Stimulated activated naive CD4-positive, alpha-beta T cell (primary cell): ENCODE results near the gene TMEM74B.
"Not testable (repeated sequence)": the region's sequence is repeated elsewhere in the genome, so short reads cannot be mapped to it uniquely, and the experiment has no call there.

Experiments used
- DNase-seq, 6 experiments: peaks; one replicate each; lab custom pipeline; 2025; lab: John Stamatoyannopoulos, UW

TMEM74B gene

GRCh38 chr20:1184638-1185315 lies at the start of gene TMEM74B:
TMEM74B (minus strand) TSS chr20:1184981; CDS start chr20:1183801, 1,180 bp downstream.
- DNase-seq, result no peak

- DNase-seq, result no peak
Measured at GRCh38 chr20:1232286-1233111, 47.7 kb upstream of the TMEM74B start.

- no peak for DNase-seq
Measured at GRCh38 chr20:1229541-1229940, 44.8 kb upstream of the TMEM74B start.

GRCh38 chr20:1225783-1226654 lies 41.2 kb upstream of the TMEM74B start, which contains the start of gene RAD21L1:
RAD21L1 (plus strand) TSS chr20:1226044; CDS start chr20:1228454, 2,410 bp downstream.
- peak; percentile 70 to 92 (median 86) for DNase-seq

GRCh38 chr20:1225263-1225782 lies 40.5 kb upstream of the TMEM74B start:
- DNase-seq, result no peak

GRCh38 chr20:1224205-1224890 lies 39.6 kb upstream of the TMEM74B start:
- peak in 1 of 6 experiments; percentile 31 for DNase-seq

GRCh38 chr20:1222750-1223149 lies 38.0 kb upstream of the TMEM74B start:
- not testable (repeated sequence) for DNase-seq

GRCh38 chr20:1216527-1217427 lies 32.0 kb upstream of the TMEM74B start:
- DNase-seq, result peak in 3 of 6 experiments; percentile 7 to 48 (median 34)

GRCh38 chr20:1215386-1216170 lies 30.8 kb upstream of the TMEM74B start:
- DNase-seq, result peak in 3 of 6 experiments; percentile 17 to 68 (median 60)

- DNase-seq, result no peak
Measured at GRCh38 chr20:1214838-1215261, 30.1 kb upstream of the TMEM74B start.

GRCh38 chr20:1212607-1213396 lies 28.0 kb upstream of the TMEM74B start:
- peak; percentile 30 to 74 (median 52) for DNase-seq

GRCh38 chr20:1212023-1212422 lies 27.2 kb upstream of the TMEM74B start:
- no peak for DNase-seq

GRCh38 chr20:1210501-1210900 lies 25.7 kb upstream of the TMEM74B start:
- DNase-seq, result no peak

- DNase-seq, result no peak
Measured at GRCh38 chr20:1209447-1210387, 24.9 kb upstream of the TMEM74B start.

- DNase-seq, result no peak
Measured at GRCh38 chr20:1207293-1207878, 22.6 kb upstream of the TMEM74B start.

GRCh38 chr20:1206366-1207148 lies 21.8 kb upstream of the TMEM74B start:
- DNase-seq, result no peak
